Occipital lobe (tissue), 2 donors: Measurements from ENCODE around the gene TMEM53. TPM values are rescaled to one million over a fixed set of nuclear protein-coding genes. Genes with fewer than 3 reads are reported as not detected.
A peak's percentile ranks its signal among the peaks of the same experiment; 100 is the strongest.

ENCODE experiments used
- DNase-seq: peaks from one replicate; lab custom pipeline; 2025; lab: John Stamatoyannopoulos, UW
- total RNA-seq: library from RNA; depleted of rRNA; stranded (reverse); fragments of >200 nt; gene quantifications from one replicate; pipeline ENCODE4 v1.2.3, GENCODE V29; 2014

Gene TMEM53
- total RNA-seq, 1 donor from 2014 or later, result 3.7 TPM

DNA sequence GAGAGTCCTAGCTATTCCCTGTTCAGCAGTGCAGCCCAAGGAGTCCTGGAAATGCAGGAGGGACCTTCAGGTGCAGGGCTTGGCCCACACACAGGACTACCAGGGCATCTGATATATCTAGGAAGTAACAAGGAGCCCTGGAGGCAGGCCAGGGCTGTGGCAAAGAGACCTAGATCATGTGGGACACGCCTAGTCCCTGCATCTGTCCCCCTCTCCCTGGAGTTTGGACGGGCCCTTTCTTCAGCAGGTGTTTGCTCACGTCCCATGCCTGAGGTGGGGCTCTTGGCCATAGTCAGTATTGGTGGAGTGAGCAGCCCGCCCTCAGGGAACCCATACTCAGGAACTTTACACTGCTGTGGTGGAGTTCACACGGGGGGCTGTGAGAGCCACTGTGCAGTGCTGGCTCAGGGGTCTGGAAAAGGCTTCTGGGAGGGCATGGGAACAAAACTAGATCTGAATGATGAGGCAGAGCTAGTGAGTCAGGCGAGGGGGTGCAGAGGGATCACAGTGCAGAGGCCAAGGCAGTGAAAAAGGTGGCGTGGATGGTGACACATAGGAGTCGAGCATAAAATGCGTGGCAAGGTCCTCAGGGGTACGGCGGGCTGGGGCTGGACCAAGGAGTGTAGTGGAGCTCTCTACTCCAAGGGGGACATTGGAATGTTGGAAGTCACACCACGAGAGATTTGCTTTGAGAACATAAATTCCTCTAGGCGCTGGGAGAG, 25.6 kb downstream of the TMEM53 start:
- DNase-seq, result no peak

DNA sequence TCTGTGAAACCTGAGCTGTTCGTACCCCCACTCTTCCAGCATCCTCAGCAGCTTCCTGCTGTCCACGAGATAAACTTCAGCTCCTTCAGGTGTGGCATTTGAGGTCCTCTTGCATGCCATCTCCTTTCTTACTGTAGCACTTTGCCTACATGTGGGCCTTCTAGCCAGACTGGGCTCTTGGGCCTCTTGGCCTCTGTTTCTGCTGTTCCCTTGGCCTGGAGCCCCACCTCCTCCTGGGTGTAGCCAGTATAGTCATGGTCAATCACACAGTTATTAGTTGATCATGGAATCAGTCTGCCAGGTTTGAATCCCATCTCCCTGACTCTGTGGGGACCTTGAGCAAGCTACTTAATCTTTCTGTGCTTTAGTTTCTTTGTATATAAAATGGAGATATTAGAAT, 26.4 kb downstream of the TMEM53 start:
- no peak for DNase-seq

DNA sequence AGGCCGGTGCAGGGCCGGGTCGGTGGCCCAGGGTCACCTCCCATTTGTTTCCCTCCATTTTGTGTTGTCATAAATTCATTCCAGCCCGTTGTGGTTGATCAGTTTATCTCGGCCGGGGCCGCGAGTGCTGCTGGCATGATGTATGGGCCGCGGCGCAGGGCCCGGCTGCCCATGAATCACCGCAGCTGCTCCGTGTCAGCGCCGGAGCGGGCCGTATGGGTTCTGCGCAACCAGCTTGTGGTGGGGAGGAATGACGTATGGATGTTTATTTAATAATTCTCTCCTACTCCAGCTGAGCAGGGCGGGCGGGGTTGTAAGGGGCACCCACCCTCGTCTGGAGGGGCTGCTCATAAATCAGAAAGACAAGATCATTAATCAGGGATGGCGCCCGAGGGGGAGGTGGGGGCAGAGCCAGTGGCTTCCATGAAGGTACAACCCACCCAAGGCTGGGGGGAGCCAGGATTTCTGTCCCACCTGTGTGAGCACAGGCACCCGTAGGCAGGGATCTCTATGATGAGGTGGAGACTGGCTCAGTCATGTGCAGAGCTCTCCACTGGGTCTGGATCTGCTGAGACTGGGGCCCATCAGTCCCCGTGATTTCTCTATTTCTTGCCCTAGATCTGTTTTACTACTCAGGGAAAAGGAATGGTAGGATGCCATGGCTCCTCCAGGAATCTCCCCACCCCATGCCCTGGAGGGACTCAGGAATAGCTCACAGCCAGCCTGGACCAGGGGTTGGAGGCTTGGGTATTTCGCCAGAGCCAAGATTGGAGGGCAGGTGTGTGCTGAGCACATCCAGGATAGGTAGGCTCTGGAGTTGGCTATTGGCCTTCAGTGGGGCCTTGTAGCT, 27.8 kb downstream of the TMEM53 start:
- DNase-seq, result no peak

- peak; percentile 85 for DNase-seq
Measured at GRCh38 chr1:44645476-44646244, 28.6 kb downstream of the TMEM53 start.

- no peak for DNase-seq
Measured at GRCh38 chr1:44644806-44645205, 29.5 kb downstream of the TMEM53 start.

DNA sequence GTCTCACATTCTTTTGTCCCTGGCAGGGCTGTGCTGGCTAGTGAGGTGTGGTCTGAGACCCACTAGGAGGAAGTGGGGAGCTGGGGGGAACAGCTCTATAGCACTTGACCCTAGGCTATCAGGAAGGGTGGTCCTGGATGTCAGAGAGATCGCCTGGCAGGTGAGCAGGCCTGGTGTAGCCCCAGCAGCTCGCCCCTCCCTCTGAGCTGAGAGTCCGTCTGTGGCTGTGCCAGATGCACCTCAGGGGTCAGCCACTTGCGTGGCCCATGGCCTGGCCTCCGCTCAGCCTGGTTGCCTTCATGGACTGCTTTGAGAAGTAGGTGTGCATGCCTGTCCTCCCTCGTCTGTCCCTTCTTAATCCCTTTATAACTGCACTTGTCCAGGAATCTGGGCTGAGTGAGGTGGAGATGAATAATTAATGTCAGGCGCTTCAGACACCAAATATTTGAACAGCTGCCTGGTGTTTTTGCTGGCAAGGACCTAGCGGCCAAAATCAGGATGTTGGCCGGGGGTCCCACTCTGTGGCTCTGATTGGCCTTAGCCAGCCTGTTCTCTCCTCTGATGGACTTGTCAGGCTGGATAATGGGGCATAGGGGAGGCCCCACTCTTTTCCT, 30.5 kb downstream of the TMEM53 start:
- no peak for DNase-seq

- no peak for DNase-seq
Measured at GRCh38 chr1:44642925-44643324, 31.4 kb downstream of the TMEM53 start.

DNA sequence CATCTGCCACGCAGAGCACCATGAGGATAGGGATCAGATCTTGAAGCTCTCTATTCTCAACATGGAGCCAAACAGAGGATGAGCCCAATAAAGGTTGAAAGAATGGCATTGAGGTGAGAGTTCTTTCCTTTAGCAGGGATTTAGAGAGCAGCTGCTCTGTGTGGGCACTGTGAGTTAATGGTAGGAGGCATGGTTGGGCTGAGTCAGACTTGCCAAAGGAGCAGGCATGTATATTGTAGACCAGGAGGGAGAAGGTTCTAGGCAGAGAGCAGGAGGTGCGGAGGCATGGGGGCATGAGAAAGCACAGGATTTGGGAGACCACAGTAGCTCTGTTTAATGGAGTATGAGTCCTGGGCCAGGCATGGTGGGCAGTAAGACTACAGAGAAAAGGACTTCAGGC, 32.0 kb downstream of the TMEM53 start:
- DNase-seq, result no peak

- DNase-seq, result no peak
Measured at GRCh38 chr1:44641126-44642102, 32.9 kb downstream of the TMEM53 start.

- DNase-seq, result no peak
Measured at GRCh38 chr1:44640200-44640853, 34.0 kb downstream of the TMEM53 start.

DNA sequence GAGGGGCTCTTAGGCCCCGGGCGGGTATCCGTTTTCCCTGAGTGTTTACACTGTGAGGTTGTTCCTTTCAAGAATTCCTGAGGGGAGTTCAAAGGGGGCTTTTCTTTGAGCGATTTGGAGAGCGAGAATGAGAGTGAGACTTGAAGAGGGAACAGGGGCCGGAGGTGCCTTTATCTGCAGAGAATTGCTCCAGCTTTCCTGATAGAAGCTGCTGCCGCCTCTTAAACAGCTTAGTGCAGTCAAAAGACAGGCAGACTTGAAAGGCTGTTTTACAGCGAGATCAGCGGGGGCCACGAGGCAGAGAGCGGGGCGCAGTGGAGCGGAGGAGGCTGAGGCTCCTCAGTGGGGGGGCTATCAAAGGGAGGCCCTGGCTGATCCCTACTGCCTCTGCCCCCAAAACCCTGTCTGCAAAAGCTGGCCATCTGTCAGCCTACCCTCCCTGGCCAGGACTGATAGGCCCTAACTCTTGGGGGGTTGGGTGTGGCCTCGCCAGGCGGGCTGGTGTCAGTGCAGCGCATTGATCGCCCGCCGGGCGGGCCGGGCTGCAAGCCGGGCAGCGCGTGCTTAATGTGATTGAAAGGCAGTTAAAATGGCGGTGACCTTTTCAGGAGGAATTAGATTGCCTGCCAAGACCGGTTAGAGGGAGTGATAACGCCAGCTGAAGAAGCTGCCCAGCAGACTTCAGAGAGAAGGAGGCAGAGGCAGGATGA, 36.4 kb downstream of the TMEM53 start:
- DNase-seq, result no peak

- DNase-seq, result no peak
Measured at GRCh38 chr1:44636688-44637598, 37.3 kb downstream of the TMEM53 start.

DNA sequence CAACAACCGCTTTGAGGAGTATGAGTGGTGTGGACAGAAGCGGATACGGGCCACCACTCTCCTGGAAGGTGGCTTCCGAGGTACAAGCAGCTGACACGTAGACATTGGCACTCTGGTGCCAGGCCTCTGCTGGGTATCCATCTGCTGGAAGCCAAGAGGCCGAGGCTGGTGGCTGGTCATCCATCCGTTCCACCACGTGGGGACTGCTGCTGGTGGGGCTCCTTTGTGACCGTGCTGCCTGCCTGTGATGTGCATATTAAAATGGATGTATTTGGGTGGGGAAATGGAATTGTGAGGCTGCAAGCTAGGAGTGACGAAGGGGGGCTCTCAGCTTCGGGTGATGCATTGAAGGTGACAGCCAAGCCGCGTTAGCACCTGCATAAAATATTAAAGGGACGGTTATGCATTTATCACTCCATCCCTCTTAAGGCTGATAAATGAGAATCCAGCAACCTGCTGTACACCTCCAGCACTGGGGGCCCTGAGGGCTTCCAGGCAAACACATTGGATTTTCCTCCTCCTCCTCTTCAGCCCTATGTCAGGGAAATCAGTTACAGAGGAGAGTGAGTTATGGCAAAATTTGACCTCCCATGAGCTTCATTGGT, 38.1 kb downstream of the TMEM53 start:
- no peak for DNase-seq

DNA sequence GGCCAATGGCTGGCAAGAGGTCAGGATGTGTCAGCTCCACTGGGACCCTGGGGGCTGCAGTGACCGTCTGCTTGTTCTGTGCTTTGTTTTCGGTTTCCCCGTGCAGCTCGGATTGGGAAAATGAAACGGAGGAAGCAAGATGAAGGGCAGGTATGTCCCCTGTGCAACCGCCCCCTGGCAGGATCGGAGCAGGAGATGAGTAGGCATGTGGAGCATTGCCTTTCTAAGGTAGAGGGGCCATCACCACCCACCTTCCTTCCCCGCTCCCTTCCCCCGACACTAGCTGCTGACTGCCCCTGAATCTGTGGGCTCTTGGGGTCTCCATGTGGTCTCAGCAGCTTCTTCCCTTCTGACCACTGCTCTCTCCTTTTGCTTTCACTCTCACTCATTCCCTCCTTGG, 38.8 kb downstream of the TMEM53 start:
- no peak for DNase-seq

- no peak for DNase-seq
Measured at GRCh38 chr1:44634606-44635189, 39.6 kb downstream of the TMEM53 start.

DNA sequence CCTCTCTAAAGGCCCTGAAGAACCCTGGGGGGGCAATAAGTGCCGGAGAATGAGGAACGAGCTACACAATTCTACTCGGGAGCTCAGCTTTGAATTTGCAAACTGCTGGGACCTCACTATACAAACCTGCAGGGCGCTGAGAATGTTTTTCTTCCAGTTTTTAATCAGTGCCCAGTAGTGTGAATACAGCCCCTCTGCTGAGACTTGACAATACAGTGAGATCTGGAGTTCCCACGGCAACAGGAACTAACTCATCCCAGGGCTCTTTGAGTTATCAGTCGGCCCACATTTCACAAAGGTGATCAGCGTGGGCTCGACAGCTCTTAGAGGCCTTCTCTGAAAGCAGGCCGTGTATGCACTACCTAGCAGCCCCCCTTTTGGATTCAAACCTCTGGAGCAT, 41.7 kb downstream of the TMEM53 start:
- no peak for DNase-seq
